A673 (cell line): Measurements from ENCODE around the gene KRTAP1-5. TPM values are rescaled to one million over a fixed set of nuclear protein-coding genes. Genes with fewer than 3 reads are reported as not detected.

Experiments
- BruUV-seq: library from RNA; stranded (reverse); fragments of 400-500 nt; replicated peaks from 2 replicates; lab custom pipeline; 2021; lab: Mats Ljungman, UMichigan
- CTCF ChIA-PET: fragments of 300-600 bp; sonication (Branson Sonifier 250); formaldehyde crosslinking; loops from one replicate; lab custom pipeline; 2022; ENCODE audit warnings: antibody characterized with exemption; lab: Charles Lee
- POLR2A ChIA-PET: fragments of 300-600 bp; sonication (Branson Sonifier 250); formaldehyde crosslinking; loops from one replicate; lab custom pipeline; 2022; ENCODE audit warnings: antibody characterized with exemption; ENCODE audit not compliant: low non-redundant PET; lab: Charles Lee
- DNase-seq: peaks from one replicate; pipeline ENCODE4 v3.0.0-alpha.2; 2015; ENCODE audit warnings: low spot score
- H3K27ac ChIP-seq: fragments of 200-600 bp; sonication (generic); 2 replicates; pipeline ENCODE4 v1.5.1; 2016; ENCODE audit warnings: mixed run types, low read depth, mild to moderate bottlenecking, mixed read lengths, antibody characterized with exemption, low read length; ENCODE audit not compliant: poor library complexity, severe bottlenecking
- H3K27me3 ChIP-seq: fragments of 200-600 bp; sonication (generic); replicated peaks from 2 replicates; pipeline ENCODE4 v1.6.1; 2017; ENCODE audit warnings: mixed run types, low read depth, mild to moderate bottlenecking, mixed read lengths, antibody characterized with exemption, low read length; ENCODE audit not compliant: insufficient read depth, poor library complexity
- H3K36me3 ChIP-seq: fragments of 200-600 bp; sonication (generic); 2 replicates; pipeline ENCODE4 v1.6.1; 2016; ENCODE audit warnings: mixed run types, mild to moderate bottlenecking, mixed read lengths, antibody characterized with exemption, low read length; ENCODE audit not compliant: insufficient read depth, poor library complexity, severe bottlenecking
- H3K4me1 ChIP-seq: fragments of 200-600 bp; sonication (generic); 2 replicates; pipeline ENCODE4 v1.6.1; 2017; ENCODE audit warnings: mixed run types, mild to moderate bottlenecking, mixed read lengths, antibody characterized with exemption, low read length; ENCODE audit not compliant: insufficient read depth, poor library complexity, severe bottlenecking
- H3K4me3 ChIP-seq: fragments of 200-600 bp; sonication (generic); 2 replicates; pipeline ENCODE4 v1.5.1; 2016; ENCODE audit warnings: low read depth, mixed run types, mild to moderate bottlenecking, mixed read lengths, low read length; ENCODE audit not compliant: poor library complexity, severe bottlenecking
- H3K9me3 ChIP-seq: fragments of 200-600 bp; sonication (generic); 2 replicates; pipeline ENCODE4 v1.6.1; 2016; ENCODE audit warnings: mixed run types, low read depth, mild to moderate bottlenecking, mixed read lengths, antibody characterized with exemption, low read length; ENCODE audit not compliant: poor library complexity, severe bottlenecking
- CTCF ChIP-seq: fragments of 300-800, 200-600 bp; sonication (generic); conservative IDR thresholded peaks from 2 replicates; pipeline ENCODE4 v1.5.1; 2017; ENCODE audit warnings: low read depth, mild to moderate bottlenecking, antibody characterized with exemption, low read length, moderate library complexity, mixed read lengths
- EZH2 ChIP-seq: fragments of 200-600 bp; sonication (generic); IDR thresholded peaks from 2 replicates; pipeline ENCODE4 v1.6.1; 2017; ENCODE audit warnings: borderline replicate concordance, low read depth, mild to moderate bottlenecking, mixed read lengths, antibody characterized with exemption, low read length; ENCODE audit not compliant: poor library complexity, severe bottlenecking
- intact Hi-C: fragments of 100-400 bp; cut with micrococcal nuclease; formaldehyde crosslinking; loops from one replicate; pipeline ENCODE4 v1.10.0; 2022; ENCODE audit not compliant: unreplicated experiment
- total RNA-seq: library from RNA; stranded (reverse); gene quantifications from 2 replicates; pipeline ENCODE4 v1.2.3, GENCODE V29; 2021

The KRTAP1-5 gene
- total RNA-seq, 1 experiment from 2014 or later = not detected

- TF ChIP-seq EZH2 (no peak), CTCF (no peak)
- no peak for DNase-seq
- CTCF ChIA-PET = no interaction called here
- intact Hi-C loops = no loop called here
- no peak overlapping the region for H3K27ac ChIP-seq
- no peak overlapping the region for H3K4me3 ChIP-seq
- no peaks in the 10 kb centered on the region for H3K27me3 ChIP-seq
- POLR2A ChIA-PET = no interaction called here
- no peaks in the 10 kb centered on the region for H3K4me1 ChIP-seq
- no TSS peak for BruUV-seq
- no peaks in the 10 kb centered on the region for H3K9me3 ChIP-seq
- H3K36me3 ChIP-seq = no peaks in the 10 kb centered on the region
Observed at GRCh38 chr17:41024697-41025096, 2.3 kb downstream of the KRTAP1-5 start.

GRCh38 chr17:41020336-41020735 lies 6.7 kb downstream of the KRTAP1-5 start:
- CTCF ChIA-PET = no interaction called here
- Histone ChIP-seq H3K27ac (no peak overlapping the region), H3K27me3 (no peaks in the 10 kb centered on the region), H3K4me1 (no peaks in the 10 kb centered on the region), H3K9me3 (no peaks in the 10 kb centered on the region), H3K36me3 (no peaks in the 10 kb centered on the region), H3K4me3 (no peak overlapping the region)
- no TSS peak for BruUV-seq
- no peak for DNase-seq
- intact Hi-C loops = no loop called here
- POLR2A ChIA-PET = no interaction called here
- TF ChIP-seq EZH2 (no peak), CTCF (no peak)

- Histone ChIP-seq H3K4me3 (no peak overlapping the region), H3K27ac (no peak overlapping the region), H3K4me1 (no peaks in the 10 kb centered on the region), H3K36me3 (no peaks in the 10 kb centered on the region), H3K9me3 (no peaks in the 10 kb centered on the region), H3K27me3 (no peaks in the 10 kb centered on the region)
- TF ChIP-seq CTCF = no peak
- TF ChIP-seq EZH2 = no peak
- DNase-seq = no peak
- no TSS peak for BruUV-seq
- intact Hi-C loops = no loop called here
- CTCF ChIA-PET = no interaction called here
- POLR2A ChIA-PET = interaction anchor here (0.5 kb wide), 1 partner anchor 15 kb away, joined by 3 read pairs; no protein-coding TSS in a partner anchor
Observed at GRCh38 chr17:41019415-41019814, 7.6 kb downstream of the KRTAP1-5 start.
